HepG2 (cell line): ENCODE data around the gene COL8A1. TPM values are rescaled to one million over a fixed set of nuclear protein-coding genes. Genes with fewer than 3 reads are reported as not detected.
A peak's percentile ranks its signal among the peaks of the same experiment; 100 is the strongest.

Experiments used
- ATAC-seq: fragments of 200-7000 bp; cut with Tn5 transposase; 3 replicates; pipeline ENCODE4 v1.9.1; 2020; ENCODE audit warnings: mild to moderate bottlenecking, moderate library complexity
- BruUV-seq: library from RNA; stranded (reverse); fragments of 400-500 nt; replicated peaks from 2 replicates; lab custom pipeline; 2021; lab: Mats Ljungman, UMichigan
- CTCF ChIA-PET: fragments of 300-600 bp; formaldehyde crosslinking; extraction: SDS; loops from one replicate; lab custom pipeline; 2021; ENCODE audit warnings: low total read pairs, inconsistent platforms, low intra/inter-chr PET ratio; lab: Yijun Ruan, JAX
- POLR2A ChIA-PET: fragments of 350-600 bp; sonication (Branson Sonifier 250); formaldehyde crosslinking; loops from one replicate; lab custom pipeline; 2020; ENCODE audit warnings: antibody characterized with exemption, inconsistent platforms; lab: Yijun Ruan, JAX
- DNase-seq: peaks from one replicate; pipeline ENCODE4 v3.0.0-alpha.2; 2015; ENCODE audit warnings: low spot score
- FAIRE-seq: peaks from 3 replicates; lab custom pipeline; 2011; peaks lifted over from hg19 to GRCh38; lab: Jason Lieb, UNC
- H2AFZ ChIP-seq: one replicate; pipeline ENCODE4 v1.6.1; 2011; ENCODE audit warnings: low read length, inconsistent platforms
- H3K27ac ChIP-seq: fragments of 300-600 bp; 3 replicates; pipeline ENCODE4 v1.8.0; 2011; ENCODE audit warnings: mixed run types, mild to moderate bottlenecking, mixed read lengths, low read length, inconsistent platforms; ENCODE audit not compliant: insufficient read depth; ENCODE audit errors: extremely low read length
- H3K27me3 ChIP-seq, 2 experiments: fragments of 200-600 bp in 1 of 2; 2 replicates in 1 of 2; 3 replicates in 1 of 2; pipeline versions ENCODE4 v1.6.0 to v1.8.0; 2011; ENCODE audit warnings: low read length in 2 of 2, mild to moderate bottlenecking in 2 of 2, moderate library complexity in 2 of 2, inconsistent platforms in 1 of 2; ENCODE audit not compliant: insufficient read depth in 2 of 2, control insufficient read depth in 1 of 2
- H3K36me3 ChIP-seq, 2 experiments: fragments of 200-600 bp in 1 of 2; replicated peaks in 1 of 2; 2 replicates in 1 of 2; 3 replicates in 1 of 2; pipeline versions ENCODE4 v1.5.1 to v1.8.0; 2011; ENCODE audit warnings: low read length in 2 of 2, inconsistent platforms in 1 of 2; ENCODE audit not compliant: insufficient read depth in 2 of 2, control insufficient read depth in 1 of 2
- H3K4me1 ChIP-seq: 2 replicates; pipeline ENCODE4 v1.5.1; 2012; ENCODE audit warnings: low read length, inconsistent platforms; ENCODE audit not compliant: insufficient read depth
- H3K4me2 ChIP-seq: 2 replicates; pipeline ENCODE4 v1.6.0; 2011; ENCODE audit warnings: low read depth, low read length, inconsistent platforms
- H3K4me3 ChIP-seq, 3 experiments: fragments of 200-600 bp in 1 of 3; sonication (generic), shearing (Covaris generic) in 1 of 3; replicated peaks in 1 of 3; 2 replicates each; pipeline ENCODE4 v1.5.1; 2011 to 2016; ENCODE audit warnings: low read length in 3 of 3, inconsistent platforms in 2 of 3, low read depth in 2 of 3, mild to moderate bottlenecking in 2 of 3, control low read depth in 1 of 3, mixed read lengths in 1 of 3; ENCODE audit not compliant: insufficient read depth in 1 of 3
- H3K79me2 ChIP-seq: one replicate; pipeline ENCODE4 v1.6.1; 2011; ENCODE audit warnings: low read length, inconsistent platforms; ENCODE audit not compliant: insufficient read depth
- H3K9ac ChIP-seq: 2 replicates; pipeline ENCODE4 v1.6.0; 2011; ENCODE audit warnings: mild to moderate bottlenecking, low read depth, low read length, inconsistent platforms; ENCODE audit not compliant: insufficient read depth
- H3K9me3 ChIP-seq: 2 replicates; pipeline ENCODE4 v1.5.1; 2012; ENCODE audit warnings: mild to moderate bottlenecking, low read length
- H4K20me1 ChIP-seq: 2 replicates; pipeline ENCODE4 v1.6.0; 2011; ENCODE audit warnings: inconsistent platforms, mild to moderate bottlenecking, low read length, moderate library complexity; ENCODE audit not compliant: insufficient read depth
- CREB1 ChIP-seq, 2 experiments: fragments of 450-650 bp in 1 of 2; IDR thresholded peaks; 2 replicates each; pipeline ENCODE4 v1.6.1; 2016 to 2017; ENCODE audit warnings: control low read depth in 1 of 2, mild to moderate bottlenecking in 1 of 2, missing compliant biosample characterization in 1 of 2, missing genetic modification characterization in 1 of 2
- HNF4G ChIP-seq, 2 experiments: sonication (generic) in 1 of 2; formaldehyde crosslinking in 1 of 2; IDR thresholded peaks; 2 replicates each; pipeline versions ENCODE4 v1.4.0 to v1.6.1; 2011 to 2020; ENCODE audit warnings: borderline replicate concordance in 2 of 2, low read depth in 2 of 2, mild to moderate bottlenecking in 2 of 2, low read length in 1 of 2, missing genetic modification reagents in 1 of 2, moderate library complexity in 1 of 2
- KMT2A ChIP-seq: sonication (generic); formaldehyde crosslinking; IDR thresholded peaks from 2 replicates; pipeline ENCODE4 v1.4.0; 2020; ENCODE audit warnings: missing genetic modification reagents
- MIER2 ChIP-seq: IDR thresholded peaks from 2 replicates; pipeline ENCODE4 v1.6.1; 2016; ENCODE audit warnings: missing biosample characterization, missing genetic modification reagents
- NFE2L2 ChIP-seq: fragments of 150-350 bp; IDR thresholded peaks from 2 replicates; pipeline ENCODE4 v1.6.1; 2014; ENCODE audit warnings: low read length
- REL ChIP-seq: sonication (generic); formaldehyde crosslinking; conservative IDR thresholded peaks from 2 replicates; pipeline ENCODE4 v1.8.0; 2022; ENCODE audit warnings: mild to moderate bottlenecking, missing genetic modification reagents, moderate library complexity
- RFX5 ChIP-seq: IDR thresholded peaks from 2 replicates; pipeline ENCODE4 v1.6.1; 2011; ENCODE audit warnings: low read depth, low read length, improper control_type of control experiment
- RNF2 ChIP-seq: fragments of 450-650 bp; conservative IDR thresholded peaks from 2 replicates; pipeline ENCODE4 v1.6.1; 2016; ENCODE audit warnings: low read depth
- SIX1 ChIP-seq: sonication (generic); formaldehyde crosslinking; IDR thresholded peaks from 2 replicates; pipeline ENCODE4 v1.4.0; 2020; ENCODE audit warnings: missing genetic modification reagents, borderline replicate concordance
- SRSF4 ChIP-seq: fragments of 200-400 bp; formaldehyde crosslinking; IDR thresholded peaks from one replicate; pipeline ENCODE4 v1.6.1; 2018; ENCODE audit warnings: mild to moderate bottlenecking, low read depth, low read length, moderate library complexity; ENCODE audit not compliant: poor library complexity, severe bottlenecking
- U2AF2 ChIP-seq: fragments of 200-400 bp; formaldehyde crosslinking; IDR thresholded peaks from 2 replicates; pipeline ENCODE4 v1.6.1; 2017; ENCODE audit warnings: low read depth, mild to moderate bottlenecking, low read length
- ZNF337 ChIP-seq: sonication (generic); formaldehyde crosslinking; IDR thresholded peaks from 2 replicates; pipeline ENCODE4 v1.5.1; 2020; ENCODE audit warnings: missing genetic modification reagents, low read depth, mild to moderate bottlenecking, borderline replicate concordance
- ZNF446 ChIP-seq: sonication (generic); formaldehyde crosslinking; IDR thresholded peaks from 2 replicates; pipeline ENCODE4 v1.5.0; 2020; ENCODE audit warnings: mild to moderate bottlenecking, missing genetic modification reagents
- ZNF496 ChIP-seq: sonication (generic); formaldehyde crosslinking; IDR thresholded peaks from 2 replicates; pipeline ENCODE4 v1.8.1; 2023; ENCODE audit warnings: mild to moderate bottlenecking, moderate library complexity, missing genetic modification reagents; ENCODE audit not compliant: insufficient replicate concordance
- ZNF570 ChIP-seq: sonication (generic); formaldehyde crosslinking; IDR thresholded peaks from 2 replicates; pipeline ENCODE4 v1.4.0; 2020; ENCODE audit warnings: mild to moderate bottlenecking, missing genetic modification reagents, borderline replicate concordance
- ZNF605 ChIP-seq: sonication (generic); formaldehyde crosslinking; IDR thresholded peaks from 2 replicates; pipeline ENCODE4 v1.8.0; 2022; ENCODE audit warnings: mild to moderate bottlenecking, missing genetic modification reagents
- ZNF672 ChIP-seq: sonication (generic); formaldehyde crosslinking; IDR thresholded peaks from 2 replicates; pipeline ENCODE4 v1.8.1; 2022; ENCODE audit warnings: missing genetic modification reagents
- ZNF850 ChIP-seq: sonication (generic); formaldehyde crosslinking; conservative IDR thresholded peaks from 2 replicates; pipeline ENCODE4 v1.9.0; 2021; ENCODE audit warnings: mild to moderate bottlenecking, missing genetic modification reagents
- WGBS: methylation state at CpG from one replicate; pipeline ENCODE4 v1.1.6; 2017; ENCODE audit warnings: low lambda C conversion rate; 5-methylcytosine and 5-hydroxymethylcytosine counted together
- in situ Hi-C: cut with HindIII; loops from 2 replicates; pipeline ENCODE4 v1.10.0; 2017; ENCODE audit warnings: low pct_unique_long_range_greater_than_20kb; ENCODE audit not compliant: extremely low pct_ligation_motif_present
- intact Hi-C: fragments of 100-400 bp; cut with micrococcal nuclease; formaldehyde crosslinking; loops from one replicate; pipeline ENCODE4 v1.10.0; 2022; ENCODE audit not compliant: unreplicated experiment
- polyA plus RNA-seq, 8 experiments: library from polyadenylated mRNA; depleted of rRNA in 3 of 8; stranded (reverse) in 7 of 8; unstranded in 1 of 8; fragments of >200 nt; fragmentation: Illumina TruSeq in 4 of 8; extraction: Trizol in 4 of 8; gene quantifications; 2 replicates each; pipeline versions ENCODE4 v1.2.1 to v1.2.3, GENCODE V29; 2011 to 2016; ENCODE audit warnings: low read depth in 4 of 8, missing spikeins in 1 of 8, mixed read lengths in 1 of 8; ENCODE audit not compliant: insufficient read depth in 1 of 8
- total RNA-seq, 5 experiments: library from RNA; depleted of rRNA; stranded (reverse); fragments of >200 nt; fragmentation: Illumina TruSeq; extraction: Trizol; gene quantifications; 2 replicates each; pipeline ENCODE4 v1.2.3, GENCODE V29; 2016; ENCODE audit warnings: low read depth in 1 of 5
- TF ChIP-seq, protein P1 (sequence below): IDR thresholded peaks from 2 replicates; pipeline ENCODE4 v1.6.1; 2016; ENCODE audit warnings: missing genetic modification reagents, missing compliant biosample characterization
- TF ChIP-seq, protein P2 (sequence below): sonication (generic); formaldehyde crosslinking; IDR thresholded peaks from 2 replicates; pipeline ENCODE4 v1.4.0; 2020; ENCODE audit warnings: missing genetic modification reagents

The COL8A1 gene
- total and polyA plus RNA-seq, 2 of the 13 experiments (the other 11 are each of a cell fraction or from before 2014, with no cell fraction given), result not detected

DNA sequence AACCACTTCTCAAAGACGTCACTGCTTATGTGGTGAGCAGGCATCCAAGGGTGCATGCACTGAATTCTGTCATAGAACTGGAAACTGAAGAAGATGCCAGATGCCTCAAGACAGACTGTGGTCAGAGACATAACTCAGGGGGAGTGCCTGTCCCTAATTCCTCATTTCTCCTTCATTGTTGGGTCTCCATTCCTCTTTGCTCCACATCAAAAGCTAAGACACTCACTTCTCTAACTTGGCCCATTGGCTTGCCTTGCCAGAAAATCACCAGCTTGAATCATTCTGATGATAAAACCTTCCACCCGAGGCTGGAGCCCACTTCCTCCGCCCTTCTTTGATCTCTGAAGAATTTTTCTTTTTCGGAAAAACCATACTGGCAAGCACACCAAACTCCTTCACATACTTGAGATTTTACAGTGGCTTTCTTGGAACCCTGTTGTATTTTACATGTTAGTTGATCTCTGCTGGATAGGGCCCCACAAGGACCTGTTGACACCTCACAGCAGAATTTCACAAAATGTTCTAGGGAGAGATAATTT is 69.9 kb downstream of the COL8A1 start:
- POLR2A ChIA-PET, result no interaction called here
- H3K36me3 ChIP-seq, result no peaks in the 10 kb centered on the region

DNA sequence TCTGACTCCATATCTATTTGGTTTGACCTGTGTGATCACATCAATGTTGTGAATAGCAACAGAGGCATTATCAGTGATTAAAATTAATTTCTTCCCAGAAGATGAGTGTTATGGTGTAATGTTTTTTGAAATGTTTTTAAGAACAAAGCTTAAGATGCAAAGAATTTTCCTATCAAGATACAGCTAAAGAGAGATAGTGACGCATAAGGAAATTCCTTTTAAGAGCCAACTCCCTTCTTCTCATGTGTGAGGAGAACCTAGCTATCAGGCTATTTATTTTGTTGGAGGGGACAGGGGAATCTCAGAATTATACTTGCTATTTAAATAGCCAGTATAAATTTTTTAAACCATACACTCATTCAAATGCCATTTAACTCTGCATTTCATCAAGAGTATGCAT is 71.3 kb downstream of the COL8A1 start:
- Histone ChIP-seq H3K9ac (no peak overlapping the region), H3K4me2 (no peak overlapping the region), H3K79me2 (no peaks in the 10 kb centered on the region), H3K9me3 (no peaks in the 10 kb centered on the region), H3K36me3 (no peaks in the 10 kb centered on the region), H2AFZ (no peak overlapping the region), H3K4me1 (no peaks in the 10 kb centered on the region), H3K27me3 (peaks cover 0 to under 1% of the 10 kb centered on the region in 2 experiments; a peak in 1 of 5 replicates), H3K27ac (no peak overlapping the region), H3K4me3 (no peak overlapping the region), H4K20me1 (no peaks in the 10 kb centered on the region)
- FAIRE-seq, result no peak
- in situ Hi-C loops (no loop called here), intact Hi-C loops (no loop called here)
- no peak for DNase-seq
- no TSS peak for BruUV-seq
- WGBS, result 95% methylated on average over 1 of the region's 1 CpG
- CTCF ChIA-PET, result no interaction called here
- POLR2A ChIA-PET, result no interaction called here
- ATAC-seq, result no peak
- no peak for TF ChIP-seq SRSF4
- no peak for TF ChIP-seq U2AF2
- TF ChIP-seq ZNF850, result no peak
- no peak for TF ChIP-seq HNF4G (IDR thresholded peaks at IDR 0.05; ENCODE audit: borderline replicate concordance, low read depth, low read length)
- TF ChIP-seq HNF4G (CRISPR knock-in tag; IDR thresholded peaks at IDR 0.05; ENCODE audit: borderline replicate concordance, low read depth), result no peak
- TF ChIP-seq MIER2 (CRISPR knock-in tag), result no peak
- TF ChIP-seq ZNF496, result no peak
- TF ChIP-seq REL (CRISPR knock-in tag), result no peak
- TF ChIP-seq RNF2, result no peak
- TF ChIP-seq KMT2A (CRISPR knock-in tag), result no peak
- no peak for TF ChIP-seq ZNF605 (CRISPR knock-in tag)
- TF ChIP-seq, protein P1, sequence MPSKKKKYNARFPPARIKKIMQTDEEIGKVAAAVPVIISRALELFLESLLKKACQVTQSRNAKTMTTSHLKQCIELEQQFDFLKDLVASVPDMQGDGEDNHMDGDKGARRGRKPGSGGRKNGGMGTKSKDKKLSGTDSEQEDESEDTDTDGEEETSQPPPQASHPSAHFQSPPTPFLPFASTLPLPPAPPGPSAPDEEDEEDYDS, result no peak
- TF ChIP-seq ZNF570 (CRISPR knock-in tag), result no peak
- TF ChIP-seq NFE2L2, result no peak
- no peak for TF ChIP-seq ZNF672 (CRISPR knock-in tag)
- no peak for TF ChIP-seq SIX1 (CRISPR knock-in tag)
- TF ChIP-seq ZNF446 (CRISPR knock-in tag), result no peak
- TF ChIP-seq ZNF337, result no peak
- TF ChIP-seq, protein P2, sequence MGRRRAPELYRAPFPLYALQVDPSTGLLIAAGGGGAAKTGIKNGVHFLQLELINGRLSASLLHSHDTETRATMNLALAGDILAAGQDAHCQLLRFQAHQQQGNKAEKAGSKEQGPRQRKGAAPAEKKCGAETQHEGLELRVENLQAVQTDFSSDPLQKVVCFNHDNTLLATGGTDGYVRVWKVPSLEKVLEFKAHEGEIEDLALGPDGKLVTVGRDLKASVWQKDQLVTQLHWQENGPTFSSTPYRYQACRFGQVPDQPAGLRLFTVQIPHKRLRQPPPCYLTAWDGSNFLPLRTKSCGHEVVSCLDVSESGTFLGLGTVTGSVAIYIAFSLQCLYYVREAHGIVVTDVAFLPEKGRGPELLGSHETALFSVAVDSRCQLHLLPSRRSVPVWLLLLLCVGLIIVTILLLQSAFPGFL (CRISPR knock-in tag), result no peak

More for the DNA sequence above, 69.9 kb downstream of the COL8A1 start:
- WGBS, result 0% methylated on average over 4 of the region's 4 CpGs
- no peak overlapping the region for H3K9ac ChIP-seq
- no peaks in the 10 kb centered on the region for H3K4me1 ChIP-seq
- no peak overlapping the region for H3K4me2 ChIP-seq
- BruUV-seq, result no TSS peak
- H3K27me3 ChIP-seq, result peaks cover 0 to 4% of the 10 kb centered on the region in 2 experiments; a peak in 1 of 5 replicates
- DNase-seq (no peak), ATAC-seq (no peak), FAIRE-seq (no peak)
- intact Hi-C loops (no loop called here), in situ Hi-C loops (no loop called here)
- no peaks in the 10 kb centered on the region for H3K79me2 ChIP-seq
- no peak overlapping the region for H2AFZ ChIP-seq
- H3K4me3 ChIP-seq, result no peak overlapping the region
- TF ChIP-seq CREB1 (IDR thresholded peaks at IDR 0.05) (0 out of 2 replicates have a peak, but pooled peaks have one; percentile 9), CREB1 (CRISPR knock-in tag; IDR thresholded peaks at IDR 0.05) (no peak), RFX5 (no peak)
- no peaks in the 10 kb centered on the region for H4K20me1 ChIP-seq
- no peak overlapping the region for H3K27ac ChIP-seq
- H3K9me3 ChIP-seq, result no peaks in the 10 kb centered on the region
- CTCF ChIA-PET, result no interaction called here
